Kidney (tissue), 14 donors: Measurements from ENCODE around the gene TBPL1. TPM values are rescaled to one million over a fixed set of nuclear protein-coding genes. Genes with fewer than 3 reads are reported as not detected.
"Not testable (repeated sequence)": the region's sequence is repeated elsewhere in the genome, so short reads cannot be mapped to it uniquely, and the experiment has no call there.

Experiments
- DNase-seq, 5 donors: peaks; one replicate each; pipeline ENCODE4 v3.0.0-alpha.2; 2013 to 2020
- FAIRE-seq: peaks from 2 replicates; lab custom pipeline; 2012; peaks lifted over from hg19 to GRCh38; lab: Jason Lieb, UNC
- H3K27ac ChIP-seq, 2 donors: one replicate each; pipeline ENCODE4 v1.7.0; 2013; ENCODE audit warnings: low read depth in 2 of 2, low read length in 2 of 2, inconsistent platforms in 1 of 2
- H3K27me3 ChIP-seq: one replicate; pipeline ENCODE4 v1.7.1; 2013; ENCODE audit warnings: low read length, inconsistent platforms; ENCODE audit not compliant: control insufficient read depth, insufficient read depth
- H3K36me3 ChIP-seq, 3 donors: one replicate each; pipeline versions ENCODE4 v1.7.0 to v1.7.1; 2013; ENCODE audit warnings: low read length in 3 of 3, control low read depth in 1 of 3, inconsistent platforms in 1 of 3; ENCODE audit not compliant: insufficient read depth in 3 of 3, control insufficient read depth in 2 of 3
- H3K4me1 ChIP-seq, 3 donors: one replicate each; pipeline versions ENCODE4 v1.7.0 to v1.7.1; 2013; ENCODE audit warnings: low read length in 3 of 3, inconsistent platforms in 1 of 3, low read depth in 1 of 3; ENCODE audit not compliant: control insufficient read depth in 2 of 3, insufficient read depth in 2 of 3
- H3K4me3 ChIP-seq, 3 donors: one replicate each; pipeline versions ENCODE4 v1.7.0 to v1.8.1; 2013; ENCODE audit warnings: low read length in 3 of 3, control low read depth in 1 of 3, inconsistent platforms in 1 of 3
- H3K9ac ChIP-seq, 3 donors: one replicate each; pipeline versions ENCODE4 v1.7.0 to v1.7.1; 2013; ENCODE audit warnings: low read length in 3 of 3, control low read depth in 1 of 3, inconsistent platforms in 1 of 3
- H3K9me3 ChIP-seq, 3 donors: one replicate each; pipeline versions ENCODE4 v1.7.0 to v1.7.1; 2013; ENCODE audit warnings: low read length in 3 of 3, control low read depth in 1 of 3, inconsistent platforms in 1 of 3; ENCODE audit not compliant: control insufficient read depth in 2 of 3, insufficient read depth in 1 of 3
- CTCF ChIP-seq: IDR thresholded peaks from 3 replicates; pipeline ENCODE4 v1.5.1; 2012; ENCODE audit warnings: mild to moderate bottlenecking, moderate library complexity, borderline replicate concordance; ENCODE audit not compliant: insufficient read depth; ENCODE audit errors: extremely low read depth
- intact Hi-C: fragments of 100-400 bp; cut with DNase I; formaldehyde crosslinking; loops from one replicate; pipeline ENCODE4 v1.11.1; 2022
- polyA plus RNA-seq: library from polyadenylated mRNA; stranded (reverse); fragments of 350-450 nt; fragmentation: Illumina TruSeq; extraction: RNeasy Lipid Tissue Mini Kit (QIAGEN cat#74804); gene quantifications from one replicate; pipeline ENCODE4 v1.2.3, GENCODE V29; 2014; ENCODE audit warnings: low read depth, low replicate concordance; ENCODE audit not compliant: insufficient read depth
- total RNA-seq: library from RNA; stranded (reverse); fragmentation: NEBNext Ultra II Directional; extraction: Animal tissue kit (Norgen Biotek cat#: 25700); gene quantifications from one replicate; pipeline ENCODE4 v1.2.1, GENCODE V29; 2021
- donor health status: control.
- donor health status: control.
- donor health status: control.
- donor health status: control.
- donor health status: control.
- donor health status: DM: yes; HTN: yes; CAD: no.
- donor health status: Normal renal cell carcinoma (clear cell type).

The TBPL1 gene
- total and polyA plus RNA-seq, 2 donors from 2014 or later: 17.3 to 20.7 TPM

GRCh38 chr6:133977983-133978895 lies 25.2 kb downstream of the TBPL1 start:
- H3K4me1 ChIP-seq: peaks cover 0 to 15% (median 2%) of the 10 kb centered on the region in 3 donors
- no peak for TF ChIP-seq CTCF
- peak; percentile 46 for FAIRE-seq
- H3K36me3 ChIP-seq: peaks cover 0 to 7% (median 4%) of the 10 kb centered on the region in 3 donors
- H3K9ac ChIP-seq: no peak overlapping the region
- H3K27ac ChIP-seq: no peak overlapping the region
- intact Hi-C loops: no loop called here
- no peak overlapping the region for H3K4me3 ChIP-seq
- no peaks in the 10 kb centered on the region for H3K27me3 ChIP-seq
- no peak for DNase-seq
- no peaks in the 10 kb centered on the region for H3K9me3 ChIP-seq

- peaks cover 0 to 8% (median 7%) of the 10 kb centered on the region in 3 donors for H3K36me3 ChIP-seq
- H3K27me3 ChIP-seq: no peaks in the 10 kb centered on the region
- H3K27ac ChIP-seq: no peak overlapping the region
- H3K9ac ChIP-seq: no peak overlapping the region
- DNase-seq: no peak
- no peak for TF ChIP-seq CTCF
- H3K9me3 ChIP-seq: no peaks in the 10 kb centered on the region
- H3K4me1 ChIP-seq: peaks cover 0 to 15% (median 2%) of the 10 kb centered on the region in 3 donors
- H3K4me3 ChIP-seq: no peak overlapping the region
- intact Hi-C loops: no loop called here
- no peak for FAIRE-seq
These were observed 25.8 kb downstream of the TBPL1 start for GRCh38 chr6:133978896-133979240.

GRCh38 chr6:133979269-133979963 lies 26.4 kb downstream of the TBPL1 start:
- DNase-seq, H3K27me3 ChIP-seq, FAIRE-seq, H3K9ac ChIP-seq, intact Hi-C loops, H3K27ac ChIP-seq, H3K9me3 ChIP-seq, H3K36me3 ChIP-seq, H3K4me3 ChIP-seq: not testable (repeated sequence)
- H3K4me1 ChIP-seq: peaks cover 0 to 15% (median 2%) of the 10 kb centered on the region in 3 donors

- DNase-seq: no peak
- Histone ChIP-seq H3K36me3 (peaks cover 2 to 12% (median 8%) of the 10 kb centered on the region in 3 donors), H3K4me1 (peaks cover 0 to 15% (median 2%) of the 10 kb centered on the region in 3 donors), H3K4me3 (no peak overlapping the region), H3K9me3 (no peaks in the 10 kb centered on the region), H3K9ac (no peak overlapping the region), H3K27me3 (no peaks in the 10 kb centered on the region), H3K27ac (no peak overlapping the region)
- TF ChIP-seq CTCF: no peak
- FAIRE-seq: no peak
- intact Hi-C loops: no loop called here
These were observed 27.1 kb downstream of the TBPL1 start for GRCh38 chr6:133980168-133980567.
